CD4-positive, alpha-beta T cell treated with Interleukin-17A for 4 hours (primary cell): ENCODE data around the gene CFAP61.
"Not testable (repeated sequence)": the region's sequence is repeated elsewhere in the genome, so short reads cannot be mapped to it uniquely, and the experiment has no call there.

Experiments used
- DNase-seq: peaks from one replicate; pipeline ENCODE4 v3.0.0-alpha.2; 2020; ENCODE audit warnings: mixed read lengths

Gene CFAP61

GRCh38 chr20:20241976-20242375 lies 189.6 kb downstream of the CFAP61 start:
- DNase-seq, result no peak

DNA sequence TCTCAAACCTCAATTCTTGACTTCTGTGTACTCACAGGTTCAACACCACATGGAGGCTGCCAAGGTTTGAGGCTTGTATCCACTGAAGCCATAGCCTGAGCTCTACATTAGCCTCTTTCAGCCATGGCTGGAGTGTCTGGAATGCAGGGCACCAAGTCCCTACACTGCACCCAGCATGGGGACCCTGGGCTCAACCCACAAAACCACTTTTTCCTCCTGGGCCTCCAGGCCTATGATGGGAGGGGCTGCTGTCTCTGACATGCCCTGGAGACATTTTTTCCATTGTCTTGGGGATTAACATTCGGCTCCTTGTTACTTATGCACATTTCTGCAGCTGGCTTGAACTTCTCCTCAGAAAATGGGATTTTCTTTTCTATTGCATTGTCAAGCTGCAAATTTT lies 192.1 kb downstream of the CFAP61 start:
- not testable (repeated sequence) for DNase-seq

- no peak for DNase-seq
Measured at GRCh38 chr20:20246996-20247633, 194.8 kb downstream of the CFAP61 start.

DNA sequence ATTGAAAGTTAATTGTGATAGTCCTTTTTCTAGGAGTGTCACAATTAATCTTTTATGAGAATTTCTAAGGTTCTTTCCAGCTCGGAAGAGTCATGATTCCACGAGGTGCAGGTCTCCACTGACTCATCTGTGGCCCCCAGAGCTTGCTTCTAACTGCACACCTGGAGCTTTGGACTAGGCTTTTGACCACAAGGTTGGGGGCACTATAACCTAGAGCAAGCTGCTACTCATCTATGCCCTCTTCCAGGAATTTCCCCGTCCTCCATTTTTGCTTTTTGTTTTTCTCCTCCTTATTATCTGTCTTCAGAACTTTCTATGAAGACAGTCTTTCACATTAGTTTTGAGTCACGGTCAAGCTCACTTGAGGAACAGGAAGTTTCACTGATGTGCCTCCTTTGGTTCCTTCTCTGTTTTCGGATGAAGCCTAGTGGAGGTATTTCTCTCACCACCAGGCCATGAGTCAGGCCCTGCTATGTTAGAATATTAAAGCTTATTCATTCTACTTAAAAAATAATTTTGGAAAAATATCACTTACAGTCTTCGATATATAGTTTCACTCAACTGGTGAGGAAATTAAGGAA lies 196.4 kb downstream of the CFAP61 start:
- DNase-seq, result no peak

DNA sequence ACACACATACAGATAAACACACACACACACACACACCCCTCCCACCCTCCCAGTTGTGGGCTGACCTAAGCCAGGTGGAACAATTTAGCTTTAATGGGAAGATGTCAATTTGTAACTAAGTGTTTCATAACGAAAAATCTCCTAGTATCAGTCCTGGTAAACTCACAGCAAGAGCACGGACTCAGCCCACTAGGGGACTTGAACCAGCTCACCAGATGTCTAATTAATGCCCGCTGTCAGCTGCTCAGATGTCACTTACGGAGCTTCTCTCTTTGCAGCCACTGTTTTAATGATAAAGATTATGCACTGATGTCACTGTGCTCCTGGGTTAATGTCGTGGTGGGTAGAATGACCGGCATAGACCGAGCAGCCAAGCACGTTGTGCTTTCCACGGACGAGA lies 199.0 kb downstream of the CFAP61 start:
- DNase-seq, result no peak

DNA sequence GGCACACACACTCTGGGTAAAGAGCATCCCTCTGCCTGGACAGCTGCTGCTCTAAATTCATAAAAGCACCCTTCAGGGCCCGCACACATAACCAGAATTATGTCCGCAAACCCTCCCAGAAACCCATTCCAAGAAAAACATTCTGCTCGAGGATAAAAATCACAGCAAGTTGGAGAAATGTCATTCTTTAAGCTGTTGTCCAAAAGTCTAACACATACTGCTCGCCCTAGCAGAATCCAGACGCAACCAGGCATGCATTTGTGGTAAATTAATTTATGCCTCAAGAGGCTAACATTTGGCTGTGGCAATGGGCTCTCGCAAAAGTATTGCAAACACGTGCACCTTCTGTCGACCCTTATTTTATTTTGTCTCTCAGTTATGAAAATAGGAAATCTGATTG lies 199.5 kb downstream of the CFAP61 start:
- DNase-seq, result no peak

DNA sequence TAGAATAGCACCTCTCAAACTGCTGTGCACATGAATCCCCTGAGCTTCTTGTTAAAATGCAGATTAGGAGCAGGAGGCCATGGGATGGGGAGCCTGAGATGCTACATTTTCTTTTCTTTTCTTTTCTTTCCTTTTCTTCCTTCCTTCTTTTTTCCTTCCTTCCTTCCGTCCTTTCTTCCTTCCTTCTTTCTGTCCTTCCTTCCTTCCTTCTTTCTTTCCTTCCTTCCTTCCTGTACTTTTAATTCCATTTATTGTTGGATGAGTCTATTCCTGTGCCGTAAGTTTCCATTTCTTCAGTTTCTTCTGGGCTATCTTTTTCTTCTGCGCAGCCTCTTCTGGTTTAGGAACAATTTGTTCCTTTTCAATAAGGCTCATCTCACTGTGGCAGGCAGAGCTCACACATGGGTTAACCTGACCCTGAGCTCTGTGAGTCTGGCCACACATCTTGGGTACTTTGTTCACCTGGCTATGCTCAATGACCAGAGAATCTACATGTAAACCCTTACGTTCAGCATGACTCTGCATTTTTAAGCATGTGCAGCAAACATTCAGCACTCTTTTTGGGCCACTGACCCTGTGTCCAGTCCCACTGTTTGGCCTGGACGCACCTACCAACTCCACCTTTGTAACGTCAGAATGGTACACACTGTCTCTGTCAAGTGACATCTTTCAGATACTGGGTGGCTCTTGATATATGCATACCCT lies 200.9 kb downstream of the CFAP61 start:
- no peak for DNase-seq

DNA sequence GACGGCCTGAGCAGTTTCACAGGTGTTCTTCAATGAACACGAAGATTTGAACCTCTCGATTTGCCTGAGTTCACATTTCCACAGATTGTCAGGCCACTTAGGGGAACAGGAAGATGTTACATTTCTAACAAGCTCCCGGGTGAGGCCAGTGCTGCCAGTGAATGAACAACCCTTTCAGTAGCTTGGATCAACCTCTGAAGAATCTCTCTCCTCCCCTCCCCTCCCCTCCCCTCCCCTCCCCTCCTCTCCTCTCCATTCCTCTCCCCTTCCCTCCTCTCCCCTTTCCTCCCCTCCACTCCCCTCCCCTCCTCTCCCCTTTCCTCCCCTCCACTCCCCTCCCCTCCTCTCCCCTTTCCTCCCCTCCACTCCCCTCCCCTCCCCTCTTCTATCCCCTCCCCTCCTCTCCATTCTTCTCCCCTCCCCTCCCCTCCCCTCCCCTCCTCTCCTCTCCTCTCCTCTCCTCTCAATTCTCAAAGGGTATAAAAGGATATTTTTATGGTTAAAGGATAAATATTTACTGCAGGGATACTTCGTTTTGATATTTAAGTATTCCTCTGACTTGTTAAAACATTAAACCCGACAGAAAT lies 201.5 kb downstream of the CFAP61 start:
- no peak for DNase-seq

DNA sequence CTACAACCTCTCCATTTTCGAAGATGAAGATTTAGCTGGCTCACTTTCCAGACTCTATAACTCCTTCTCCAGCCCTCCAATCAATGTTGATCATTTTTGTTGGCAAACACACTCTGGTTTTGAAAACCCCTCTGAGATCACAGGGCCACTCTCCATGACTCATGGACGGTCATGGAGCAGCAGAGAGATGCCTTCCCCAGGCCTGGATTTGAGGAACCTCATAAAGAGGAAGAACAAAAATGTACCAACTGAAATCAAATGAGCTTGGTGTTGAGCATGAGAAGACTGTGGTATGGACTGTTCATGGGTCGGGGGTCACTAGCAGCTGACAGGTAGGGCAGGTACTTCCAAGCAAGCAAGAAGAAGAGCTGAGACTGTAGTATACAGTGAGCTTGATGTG lies 202.8 kb downstream of the CFAP61 start:
- DNase-seq, result no peak

- no peak for DNase-seq
Measured at GRCh38 chr20:20259533-20259932, 207.2 kb downstream of the CFAP61 start.

DNA sequence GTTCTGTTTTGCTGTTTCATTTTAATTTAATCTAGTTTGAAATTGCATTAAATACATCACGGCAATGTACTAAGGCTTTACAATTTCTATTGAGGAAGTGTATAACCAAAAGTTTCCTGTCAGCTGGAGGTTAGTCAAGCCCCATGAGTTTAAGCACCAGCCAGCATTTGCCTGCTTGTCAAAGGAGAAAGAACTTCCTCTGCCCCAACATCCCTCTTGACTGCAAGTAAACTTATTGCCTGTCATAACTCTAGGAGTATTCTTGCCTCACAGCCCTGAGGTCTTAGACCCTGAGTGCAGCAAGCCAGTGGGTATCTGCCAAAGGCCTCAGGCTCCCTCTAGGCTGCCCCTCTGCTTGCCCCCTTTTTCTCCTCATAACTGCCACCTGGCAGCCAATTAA lies 208.8 kb downstream of the CFAP61 start:
- DNase-seq, result no peak

GRCh38 chr20:20265210-20265609 lies 212.9 kb downstream of the CFAP61 start:
- no peak for DNase-seq

GRCh38 chr20:20266552-20266951 lies 214.2 kb downstream of the CFAP61 start:
- DNase-seq, result no peak

- no peak for DNase-seq
Measured at GRCh38 chr20:20267685-20268370, 215.5 kb downstream of the CFAP61 start.

DNA sequence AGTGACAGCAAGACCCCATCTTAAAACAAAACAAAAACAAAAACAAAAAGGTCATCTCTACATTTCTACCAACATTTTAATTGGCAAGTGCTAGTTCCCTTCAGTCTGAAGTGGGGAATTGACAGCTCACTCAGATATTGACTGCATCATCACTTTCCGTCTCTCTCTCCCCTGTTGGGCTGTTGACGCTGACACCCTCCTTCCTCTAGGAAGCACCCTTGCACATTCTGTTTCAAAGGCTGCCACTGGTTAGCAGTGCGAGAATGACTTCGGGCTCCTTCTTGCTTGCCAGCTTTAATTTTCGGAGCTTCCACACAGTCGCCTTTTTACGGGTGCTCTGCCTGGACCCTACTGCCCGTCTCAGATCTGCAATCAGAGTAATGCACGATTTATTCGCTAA lies 218.9 kb downstream of the CFAP61 start:
- DNase-seq, result no peak

DNA sequence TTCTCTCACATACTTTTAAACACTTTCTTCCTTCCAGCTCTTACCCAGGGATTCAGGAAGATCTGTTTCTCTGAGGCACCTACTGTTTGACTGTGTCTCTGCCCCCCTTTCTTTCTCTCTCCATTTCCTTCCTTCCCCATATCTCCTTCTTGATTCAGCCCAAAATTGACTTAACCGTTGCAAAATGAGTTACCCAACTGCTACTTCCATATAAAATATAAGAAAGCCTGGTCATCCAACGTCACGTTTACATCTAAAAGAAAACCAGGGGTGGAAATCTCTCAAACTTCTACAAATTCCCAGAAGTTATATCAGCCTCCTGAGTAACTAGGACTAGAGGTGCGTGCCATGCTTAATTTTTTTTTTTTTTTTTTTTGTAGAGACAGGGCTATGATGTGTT lies 220.4 kb downstream of the CFAP61 start:
- no peak for DNase-seq

DNA sequence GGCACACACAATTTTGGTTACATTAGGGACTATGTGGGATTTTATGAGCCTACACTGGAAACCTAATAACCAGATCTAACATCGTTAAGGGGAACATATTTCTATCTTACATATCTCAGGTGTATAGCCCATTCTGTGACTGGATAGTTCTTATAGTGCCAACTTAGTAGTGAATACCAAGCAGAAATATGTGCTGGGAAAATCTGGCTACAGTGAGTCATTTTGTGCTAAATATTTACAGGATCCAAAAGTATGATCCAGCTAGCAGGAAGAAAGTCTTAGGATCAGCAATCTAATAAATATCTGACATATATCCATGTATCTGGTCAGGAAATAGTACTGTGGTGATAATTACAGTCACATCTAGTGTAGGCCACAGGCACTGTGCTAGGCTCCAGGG lies 221.0 kb downstream of the CFAP61 start:
- DNase-seq, result no peak

GRCh38 chr20:20274821-20275220 lies 222.5 kb downstream of the CFAP61 start:
- no peak for DNase-seq

DNA sequence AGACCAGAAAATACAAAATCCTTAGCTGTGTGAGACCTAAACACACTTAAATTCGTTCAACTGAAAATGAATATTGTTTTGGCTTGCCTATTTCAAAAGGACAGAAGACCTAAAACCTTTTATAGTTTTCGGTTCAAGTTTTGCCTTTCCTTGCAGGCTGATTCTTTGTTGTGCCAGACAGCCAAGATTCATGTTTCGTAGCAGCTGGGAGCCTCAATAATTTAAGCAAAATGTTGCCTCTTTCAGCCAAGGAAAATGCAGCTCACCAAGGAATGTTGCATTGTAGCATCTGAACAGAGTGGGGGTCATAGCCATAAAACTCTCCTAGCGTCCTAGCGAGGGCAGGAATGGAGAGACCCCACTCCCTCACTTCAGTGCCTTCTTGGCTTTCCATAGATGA lies 223.3 kb downstream of the CFAP61 start:
- DNase-seq, result no peak

GRCh38 chr20:20276811-20277530 lies 224.6 kb downstream of the CFAP61 start:
- no peak for DNase-seq

DNA sequence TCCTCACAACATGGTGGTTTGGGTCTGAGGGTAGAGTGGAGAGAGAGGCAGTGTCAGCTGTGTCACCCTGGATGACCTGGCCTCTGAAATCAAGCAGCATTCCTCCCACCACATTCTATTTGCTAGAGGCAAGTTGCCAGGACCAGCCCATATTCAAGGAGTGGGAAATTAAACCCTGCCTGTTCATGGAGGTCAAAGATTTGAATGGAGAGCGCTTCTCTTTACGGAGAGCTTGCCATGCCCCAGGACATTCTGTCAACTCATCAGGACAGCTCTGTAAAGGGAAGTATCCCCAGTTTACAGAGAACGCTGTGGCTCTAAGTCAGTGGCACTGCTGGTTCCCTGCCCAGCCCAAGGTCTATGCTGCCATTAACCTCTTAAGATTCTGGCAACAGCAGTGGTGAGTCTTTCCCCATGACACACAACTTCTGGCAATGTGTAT lies 225.6 kb downstream of the CFAP61 start:
- no peak for DNase-seq

DNA sequence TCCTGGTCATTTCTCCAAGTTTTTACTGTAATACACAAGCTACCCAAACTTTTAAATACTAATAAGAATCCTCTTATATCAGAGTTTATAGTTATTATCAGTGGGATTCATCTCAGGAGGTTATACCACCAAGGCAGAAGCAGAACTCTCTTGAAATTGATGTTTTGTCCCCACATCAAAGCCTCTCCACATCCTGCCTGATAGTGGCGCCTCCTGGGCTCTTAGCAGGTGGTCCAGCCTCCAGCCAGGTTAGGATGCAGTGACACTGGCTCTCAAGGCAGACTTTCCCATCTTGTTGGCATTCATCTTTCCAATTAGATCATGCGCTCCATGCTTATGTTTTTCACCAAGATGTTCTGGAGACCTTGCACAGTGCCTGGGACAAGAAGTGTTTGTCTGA lies 233.7 kb downstream of the CFAP61 start:
- no peak for DNase-seq

- DNase-seq, result no peak
Measured at GRCh38 chr20:20289331-20289730, 237.0 kb downstream of the CFAP61 start.
